SK-N-SH (cell line): ENCODE measurements around the gene CST9L. TPM values are rescaled to one million over a fixed set of nuclear protein-coding genes. Genes with fewer than 3 reads are reported as not detected.

Experiments
- CTCF ChIA-PET: fragments of 300-600, 350-600 bp; formaldehyde crosslinking; extraction: SDS; loops from one replicate; lab custom pipeline; 2021; lab: Yijun Ruan, JAX
- POLR2A ChIA-PET: fragments of 350-600 bp; sonication (Branson Sonifier 250); formaldehyde crosslinking; extraction: SDS; loops from one replicate; lab custom pipeline; 2020; ENCODE audit warnings: antibody characterized with exemption, inconsistent platforms; lab: Yijun Ruan, JAX
- DNase-seq: peaks from one replicate; pipeline ENCODE4 v3.0.0; 2012
- H2AFZ ChIP-seq: fragments of 200-600 bp; sonication (generic); 2 replicates; pipeline ENCODE4 v1.8.1; 2016; ENCODE audit warnings: antibody characterized with exemption, mild to moderate bottlenecking, low read depth
- H3F3A ChIP-seq: fragments of 200-600 bp; sonication (generic); replicated peaks from 2 replicates; pipeline ENCODE3; 2016; ENCODE audit warnings: antibody characterized with exemption, mild to moderate bottlenecking; ENCODE audit not compliant: insufficient read depth
- H3K27ac ChIP-seq, 2 experiments: fragments of 200-500 bp in 1 of 2; fragments of 200-600 bp in 1 of 2; sonication (Bioruptor generic) in 1 of 2; sonication (generic), shearing (Covaris generic) in 1 of 2; 2 replicates each; pipeline versions ENCODE4 v1.5.1 to v1.6.1; 2014 to 2016; ENCODE audit warnings: low read depth in 2 of 2, inconsistent platforms in 1 of 2, low read length in 1 of 2, mild to moderate bottlenecking in 1 of 2, mixed read lengths in 1 of 2
- H3K27me3 ChIP-seq: fragments of 200-600 bp; sonication (generic), shearing (Covaris generic); 2 replicates; pipeline ENCODE4 v1.6.1; 2016; ENCODE audit warnings: mixed run types; ENCODE audit not compliant: insufficient read depth
- H3K36me3 ChIP-seq, 2 experiments: fragments of 200-500 bp in 1 of 2; fragments of 200-600 bp in 1 of 2; sonication (Bioruptor generic) in 1 of 2; sonication (generic) in 1 of 2; replicated peaks in 1 of 2; 2 replicates each; pipeline versions ENCODE3 to v1.5.1; 2014 to 2016; ENCODE audit warnings: low read length in 1 of 2, mild to moderate bottlenecking in 1 of 2; ENCODE audit not compliant: insufficient read depth in 2 of 2, control insufficient read depth in 1 of 2
- H3K4me1 ChIP-seq, 2 experiments: fragments of 200-500 bp in 1 of 2; fragments of 200-600 bp in 1 of 2; sonication (Bioruptor generic) in 1 of 2; sonication (generic), shearing (Covaris generic) in 1 of 2; 2 replicates each; pipeline versions ENCODE4 v1.5.1 to v1.6.1; 2014 to 2016; ENCODE audit warnings: low read depth in 1 of 2, low read length in 1 of 2, mixed run types in 1 of 2; ENCODE audit not compliant: insufficient read depth in 2 of 2, control insufficient read depth in 1 of 2
- H3K4me2 ChIP-seq: fragments of 200-600 bp; sonication (generic), shearing (Covaris generic); 2 replicates; pipeline ENCODE4 v1.6.1; 2017; ENCODE audit warnings: mixed run types
- H3K4me3 ChIP-seq, 2 experiments: fragments of 200-500 bp in 1 of 2; fragments of 200-600 bp in 1 of 2; sonication (Bioruptor generic) in 1 of 2; sonication (generic), shearing (Covaris generic) in 1 of 2; 2 replicates each; pipeline versions ENCODE4 v1.5.1 to v1.8.1; 2014 to 2016; ENCODE audit warnings: low read depth in 2 of 2, inconsistent platforms in 1 of 2, low read length in 1 of 2, mild to moderate bottlenecking in 1 of 2, mixed read lengths in 1 of 2, moderate library complexity in 1 of 2
- H3K79me2 ChIP-seq: fragments of 200-600 bp; sonication (generic); 2 replicates; pipeline ENCODE4 v1.8.1; 2017; ENCODE audit warnings: mild to moderate bottlenecking; ENCODE audit not compliant: insufficient read depth
- H3K9ac ChIP-seq: fragments of 200-600 bp; sonication (generic); 2 replicates; pipeline ENCODE4 v1.6.1; 2017; ENCODE audit warnings: mixed run types
- H3K9me2 ChIP-seq: fragments of 200-600 bp; sonication (generic); 2 replicates; pipeline ENCODE4 v1.6.1; 2017; ENCODE audit warnings: mixed run types
- H3K9me3 ChIP-seq: fragments of 200-600 bp; sonication (generic); 2 replicates; pipeline ENCODE4 v1.6.1; 2017; ENCODE audit warnings: mixed run types, mild to moderate bottlenecking, moderate library complexity
- H4K20me1 ChIP-seq: fragments of 200-600 bp; sonication (generic); 2 replicates; pipeline ENCODE4 v1.6.1; 2017; ENCODE audit warnings: mild to moderate bottlenecking, mixed run types; ENCODE audit not compliant: insufficient read depth
- CHD2 ChIP-seq: fragments of 150-350 bp; IDR thresholded peaks from 2 replicates; pipeline ENCODE4 v1.6.1; 2018; ENCODE audit warnings: low read length; ENCODE audit not compliant: partially characterized antibody
- ELF1 ChIP-seq: IDR thresholded peaks from 2 replicates; pipeline ENCODE4 v1.4.0; 2012
- EZH2phosphoT487 ChIP-seq: fragments of 200-600 bp; sonication (generic); IDR thresholded peaks from 2 replicates; pipeline ENCODE4 v1.6.1; 2017; ENCODE audit warnings: low read depth, mixed run types, mild to moderate bottlenecking, antibody characterized with exemption, moderate library complexity, borderline replicate concordance
- FOXM1 ChIP-seq: IDR thresholded peaks from 2 replicates; pipeline ENCODE4 v1.4.0; 2012; ENCODE audit warnings: low read depth, mild to moderate bottlenecking
- GABPA ChIP-seq: IDR thresholded peaks from 2 replicates; pipeline ENCODE4 v1.4.0; 2012; ENCODE audit warnings: low read depth, mild to moderate bottlenecking
- JUND ChIP-seq: IDR thresholded peaks from 2 replicates; pipeline ENCODE4 v1.4.0; 2012
- MEF2A ChIP-seq: IDR thresholded peaks from 2 replicates; pipeline ENCODE4 v1.4.0; 2012; ENCODE audit warnings: low read depth, borderline replicate concordance
- MXI1 ChIP-seq: IDR thresholded peaks from 2 replicates; pipeline ENCODE4 v1.6.1; 2012; ENCODE audit warnings: mild to moderate bottlenecking, low read depth, low read length, improper control_type of control experiment
- NRF1 ChIP-seq: IDR thresholded peaks from 2 replicates; pipeline ENCODE4 v1.6.1; 2012; ENCODE audit warnings: low read depth, mild to moderate bottlenecking, low read length
- POLR2AphosphoS5 ChIP-seq: IDR thresholded peaks from 2 replicates; pipeline ENCODE4 v1.6.1; 2012; ENCODE audit warnings: low read depth, low read length
- RXRA ChIP-seq: IDR thresholded peaks from 2 replicates; pipeline ENCODE4 v1.4.0; 2012; ENCODE audit warnings: low read depth, mild to moderate bottlenecking, borderline replicate concordance
- TEAD4 ChIP-seq: IDR thresholded peaks from 2 replicates; pipeline ENCODE4 v1.4.0; 2012; ENCODE audit warnings: mild to moderate bottlenecking, borderline replicate concordance; ENCODE audit not compliant: insufficient read depth
- WGBS: methylation state at CpG from one replicate; pipeline ENCODE4 v1.1.6; 2017; ENCODE audit warnings: low lambda C conversion rate; 5-methylcytosine and 5-hydroxymethylcytosine counted together
- polyA plus RNA-seq, 3 experiments: library from polyadenylated mRNA; depleted of rRNA; stranded (reverse); fragments of >200 nt; gene quantifications; 2 replicates each; pipeline ENCODE4 v1.2.3, GENCODE V29; 2012
- TF ChIP-seq, protein P1 (sequence below): fragments of 200-600 bp; sonication (generic); IDR thresholded peaks from 2 replicates; pipeline ENCODE4 v1.6.1; 2017; ENCODE audit warnings: antibody characterized with exemption, mild to moderate bottlenecking, moderate library complexity
- TF ChIP-seq, protein P2 (sequence below): IDR thresholded peaks from 2 replicates; pipeline ENCODE4; 2012
- TF ChIP-seq, protein P3 (sequence below): fragments of 150-350 bp; IDR thresholded peaks from 2 replicates; pipeline ENCODE4 v1.6.1; 2016; ENCODE audit warnings: mild to moderate bottlenecking, low read depth, low read length

CST9L gene
- polyA plus RNA-seq, 1 of the 3 experiments (the other 2 are of a cell fraction) = not detected

DNA sequence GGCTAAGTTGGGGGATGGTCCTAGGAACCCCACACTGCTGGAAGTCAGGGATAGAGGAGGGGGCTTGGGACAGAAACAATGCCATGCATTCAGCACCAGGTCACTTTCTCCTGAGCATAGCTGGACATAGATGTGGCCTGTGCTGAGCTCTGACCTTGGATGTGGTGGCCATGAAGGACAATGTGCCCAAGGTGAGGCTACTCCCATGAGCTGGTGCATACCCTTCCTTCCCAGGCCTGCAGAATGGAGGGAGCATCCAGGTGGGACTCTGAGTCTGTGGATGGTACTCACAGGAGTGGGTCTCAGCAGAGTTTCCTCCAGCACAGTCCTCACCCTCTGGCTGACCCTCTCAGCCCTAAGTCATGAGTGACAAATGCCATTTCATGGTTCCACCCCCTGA is 16.9 kb downstream of the CST9L start:
- Histone ChIP-seq H4K20me1 (no peaks in the 10 kb centered on the region), H3K27ac (no peak overlapping the region), H3K27me3 (no peaks in the 10 kb centered on the region), H3K9ac (no peak overlapping the region), H3K4me1 (no peaks in the 10 kb centered on the region), H3K36me3 (no peaks in the 10 kb centered on the region), H3K4me2 (no peak overlapping the region), H3K9me2 (no peaks in the 10 kb centered on the region), H2AFZ (no peak overlapping the region), H3K4me3 (no peak overlapping the region), H3K79me2 (no peaks in the 10 kb centered on the region), H3K9me3 (no peaks in the 10 kb centered on the region), H3F3A (no peaks in the 10 kb centered on the region)
- ChIA-PET POLR2A (no interaction called here), CTCF (no interaction called here)
- no peak for DNase-seq
- no peak for TF ChIP-seq CHD2
- TF ChIP-seq FOXM1 = no peak
- TF ChIP-seq, protein P1, sequence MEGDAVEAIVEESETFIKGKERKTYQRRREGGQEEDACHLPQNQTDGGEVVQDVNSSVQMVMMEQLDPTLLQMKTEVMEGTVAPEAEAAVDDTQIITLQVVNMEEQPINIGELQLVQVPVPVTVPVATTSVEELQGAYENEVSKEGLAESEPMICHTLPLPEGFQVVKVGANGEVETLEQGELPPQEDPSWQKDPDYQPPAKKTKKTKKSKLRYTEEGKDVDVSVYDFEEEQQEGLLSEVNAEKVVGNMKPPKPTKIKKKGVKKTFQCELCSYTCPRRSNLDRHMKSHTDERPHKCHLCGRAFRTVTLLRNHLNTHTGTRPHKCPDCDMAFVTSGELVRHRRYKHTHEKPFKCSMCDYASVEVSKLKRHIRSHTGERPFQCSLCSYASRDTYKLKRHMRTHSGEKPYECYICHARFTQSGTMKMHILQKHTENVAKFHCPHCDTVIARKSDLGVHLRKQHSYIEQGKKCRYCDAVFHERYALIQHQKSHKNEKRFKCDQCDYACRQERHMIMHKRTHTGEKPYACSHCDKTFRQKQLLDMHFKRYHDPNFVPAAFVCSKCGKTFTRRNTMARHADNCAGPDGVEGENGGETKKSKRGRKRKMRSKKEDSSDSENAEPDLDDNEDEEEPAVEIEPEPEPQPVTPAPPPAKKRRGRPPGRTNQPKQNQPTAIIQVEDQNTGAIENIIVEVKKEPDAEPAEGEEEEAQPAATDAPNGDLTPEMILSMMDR = no peak
- TF ChIP-seq EZH2phosphoT487 = no peak
- no peak for TF ChIP-seq POLR2AphosphoS5

DNA sequence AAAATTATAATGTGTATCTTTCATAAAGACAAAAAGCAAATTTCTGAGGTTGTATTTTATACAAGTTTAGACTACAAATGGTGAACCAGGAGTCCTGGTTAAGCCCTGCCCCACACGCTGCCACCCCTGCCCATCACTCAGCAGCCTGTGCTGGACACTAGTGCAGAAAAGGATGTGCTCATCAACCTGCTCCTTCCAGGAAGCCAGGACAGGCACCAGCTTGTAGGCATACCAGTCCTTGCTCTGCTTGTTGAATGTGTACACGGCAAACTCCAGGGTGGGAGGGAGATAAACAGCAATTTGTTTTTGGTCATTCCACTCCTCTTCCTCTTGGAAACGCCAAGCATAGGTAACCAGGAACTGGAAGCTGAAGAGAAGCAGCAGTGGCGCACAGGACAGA is 18.1 kb downstream of the CST9L start:
- CTCF ChIA-PET = no interaction called here

More for the DNA sequence above, 18.1 kb downstream of the CST9L start:
- no peak for TF ChIP-seq GABPA
- TF ChIP-seq NRF1 = no peak
- TF ChIP-seq CHD2 = no peak
- TF ChIP-seq RXRA = no peak
- TF ChIP-seq MEF2A = no peak
- TF ChIP-seq ELF1 = no peak
- TF ChIP-seq TEAD4 = no peak
- TF ChIP-seq MXI1 = no peak
- TF ChIP-seq, protein P2, sequence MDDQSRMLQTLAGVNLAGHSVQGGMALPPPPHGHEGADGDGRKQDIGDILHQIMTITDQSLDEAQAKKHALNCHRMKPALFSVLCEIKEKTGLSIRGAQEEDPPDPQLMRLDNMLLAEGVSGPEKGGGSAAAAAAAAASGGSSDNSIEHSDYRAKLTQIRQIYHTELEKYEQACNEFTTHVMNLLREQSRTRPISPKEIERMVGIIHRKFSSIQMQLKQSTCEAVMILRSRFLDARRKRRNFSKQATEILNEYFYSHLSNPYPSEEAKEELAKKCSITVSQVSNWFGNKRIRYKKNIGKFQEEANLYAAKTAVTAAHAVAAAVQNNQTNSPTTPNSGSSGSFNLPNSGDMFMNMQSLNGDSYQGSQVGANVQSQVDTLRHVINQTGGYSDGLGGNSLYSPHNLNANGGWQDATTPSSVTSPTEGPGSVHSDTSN = no peak
- TF ChIP-seq, protein P3, sequence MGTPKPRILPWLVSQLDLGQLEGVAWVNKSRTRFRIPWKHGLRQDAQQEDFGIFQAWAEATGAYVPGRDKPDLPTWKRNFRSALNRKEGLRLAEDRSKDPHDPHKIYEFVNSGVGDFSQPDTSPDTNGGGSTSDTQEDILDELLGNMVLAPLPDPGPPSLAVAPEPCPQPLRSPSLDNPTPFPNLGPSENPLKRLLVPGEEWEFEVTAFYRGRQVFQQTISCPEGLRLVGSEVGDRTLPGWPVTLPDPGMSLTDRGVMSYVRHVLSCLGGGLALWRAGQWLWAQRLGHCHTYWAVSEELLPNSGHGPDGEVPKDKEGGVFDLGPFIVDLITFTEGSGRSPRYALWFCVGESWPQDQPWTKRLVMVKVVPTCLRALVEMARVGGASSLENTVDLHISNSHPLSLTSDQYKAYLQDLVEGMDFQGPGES = no peak
- TF ChIP-seq JUND = no peak
- POLR2A ChIA-PET = no interaction called here
- no peak overlapping the region for H3K27ac ChIP-seq
- DNase-seq = no peak
- H3K9ac ChIP-seq = no peak overlapping the region
- no peaks in the 10 kb centered on the region for H3K4me1 ChIP-seq
- H3K9me2 ChIP-seq = no peaks in the 10 kb centered on the region
- no peaks in the 10 kb centered on the region for H3F3A ChIP-seq
- no peaks in the 10 kb centered on the region for H3K9me3 ChIP-seq
- H3K4me3 ChIP-seq = no peak overlapping the region
- H3K4me2 ChIP-seq = no peak overlapping the region
- H4K20me1 ChIP-seq = no peaks in the 10 kb centered on the region
- no peaks in the 10 kb centered on the region for H3K36me3 ChIP-seq
- H3K79me2 ChIP-seq = no peaks in the 10 kb centered on the region
- WGBS = 4% methylated on average over 4 of the region's 4 CpGs
- H2AFZ ChIP-seq = no peak overlapping the region
- H3K27me3 ChIP-seq = no peaks in the 10 kb centered on the region
